Measurements from ENCODE around the gene GMCL1. TPM values are rescaled to one million over a fixed set of nuclear protein-coding genes. Genes with fewer than 3 reads are reported as not detected.

Gene GMCL1
- total and polyA plus RNA-seq, 9 donors, result 7.5 to 13.2 (median 9.9) TPM

DNA sequence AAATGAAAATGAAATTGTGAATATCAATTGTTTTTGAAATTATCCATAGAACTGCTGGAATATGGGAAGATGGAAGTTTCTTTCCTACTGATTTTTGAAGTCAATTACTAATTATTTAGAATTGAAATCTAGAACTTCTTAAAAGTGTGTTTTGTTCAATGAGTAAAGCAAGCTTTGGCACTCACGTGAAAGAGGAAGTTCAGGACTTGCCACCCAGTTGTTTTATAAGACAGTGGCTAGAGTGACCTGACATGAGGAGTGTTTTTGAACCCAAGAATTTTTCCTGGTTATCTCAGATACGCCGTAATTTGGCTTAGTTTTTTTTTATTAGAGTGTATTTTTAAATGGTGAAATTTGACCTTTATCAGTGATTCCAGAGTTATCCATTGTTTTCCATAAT, 88.9 kb downstream of the GMCL1 start:
- H3K4me3 ChIP-seq (ENCODE audit: low read length), result no peak overlapping the region
- DNase-seq, result no peak
- peaks cover 19% of the 10 kb centered on the region for H3K36me3 ChIP-seq (ENCODE audit: control insufficient read depth, insufficient read depth, low read length)
- H3K9me3 ChIP-seq (replicated peaks; ENCODE audit: control insufficient read depth, low read depth, low read length), result no peaks in the 10 kb centered on the region
- peaks cover 4% of the 10 kb centered on the region for H3K4me1 ChIP-seq (ENCODE audit: control insufficient read depth, insufficient read depth, low read length)
- no peaks in the 10 kb centered on the region for H3K27me3 ChIP-seq (ENCODE audit: control insufficient read depth, insufficient read depth, low read length)
- no peak overlapping the region for H3K27ac ChIP-seq (ENCODE audit: low read length)
- no CpG with 5 or more reads among the region's 3 CpGs for WGBS (ENCODE audit: insufficient coverage)

DNA sequence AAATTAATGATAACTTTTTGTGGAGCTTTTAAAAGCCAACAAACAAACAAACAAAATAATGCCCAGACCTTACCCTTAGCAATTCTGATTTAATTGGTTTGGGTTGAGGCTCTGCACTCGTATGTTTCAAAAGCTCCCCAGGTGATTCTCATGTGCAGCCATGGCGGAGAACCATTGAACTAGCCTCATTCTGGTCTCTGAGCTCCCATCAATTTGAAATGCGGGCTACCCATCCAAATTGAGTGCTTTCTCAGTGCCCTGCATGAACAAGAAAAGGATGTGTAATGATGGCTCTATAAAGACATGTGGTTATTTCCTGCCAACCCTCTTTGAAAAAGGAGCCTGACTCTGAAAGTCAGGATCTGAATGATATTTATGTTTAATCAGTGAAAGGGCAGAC, 93.7 kb downstream of the GMCL1 start:
- 66% methylated on average over 3 of the region's 3 CpGs for WGBS (ENCODE audit: insufficient coverage)
- Histone ChIP-seq H3K27ac (ENCODE audit: low read length) (no peak overlapping the region), H3K4me3 (ENCODE audit: low read length) (no peak overlapping the region), H3K9me3 (replicated peaks; ENCODE audit: control insufficient read depth, low read depth, low read length) (no peaks in the 10 kb centered on the region), H3K36me3 (ENCODE audit: control insufficient read depth, insufficient read depth, low read length) (peaks cover 24% of the 10 kb centered on the region), H3K4me1 (ENCODE audit: control insufficient read depth, insufficient read depth, low read length) (no peaks in the 10 kb centered on the region), H3K27me3 (ENCODE audit: control insufficient read depth, insufficient read depth, low read length) (no peaks in the 10 kb centered on the region)
- DNase-seq, result no peak

DNA sequence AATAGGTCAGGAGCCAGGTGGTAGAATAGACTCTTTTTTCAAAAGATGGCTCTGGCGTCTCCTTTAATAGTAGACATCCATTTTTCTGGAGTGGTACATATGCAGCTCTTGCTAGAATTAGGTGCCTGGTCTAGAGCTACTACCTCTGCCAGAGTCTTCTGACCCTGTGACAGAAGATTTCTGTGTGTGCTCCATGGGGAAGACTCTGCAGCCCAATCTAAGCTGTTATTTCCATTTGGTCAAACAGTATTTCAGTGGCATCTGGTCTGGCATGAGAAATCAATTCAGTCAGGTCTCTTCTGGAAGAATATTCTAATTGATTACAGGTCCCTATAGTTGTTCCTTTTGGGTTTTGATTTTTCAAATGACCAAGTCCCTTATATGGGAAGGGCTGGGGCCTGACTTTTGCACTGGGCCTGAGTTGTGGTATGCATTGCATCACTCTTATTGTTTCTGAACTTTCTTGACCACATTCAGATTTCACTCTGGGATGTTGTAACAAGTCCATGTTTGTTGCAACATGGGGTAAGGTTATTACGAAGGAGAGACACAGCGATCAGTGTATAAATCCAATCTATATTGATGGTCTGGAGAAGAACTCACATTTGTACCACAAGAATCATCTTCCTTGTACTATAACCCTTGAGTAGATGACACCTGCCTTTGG, 97.5 kb downstream of the GMCL1 start:
- Histone ChIP-seq H3K4me1 (ENCODE audit: control insufficient read depth, insufficient read depth, low read length) (no peaks in the 10 kb centered on the region), H3K4me3 (ENCODE audit: low read length) (no peak overlapping the region), H3K27ac (ENCODE audit: low read length) (no peak overlapping the region), H3K36me3 (ENCODE audit: control insufficient read depth, insufficient read depth, low read length) (peaks cover 11% of the 10 kb centered on the region), H3K27me3 (ENCODE audit: control insufficient read depth, insufficient read depth, low read length) (no peaks in the 10 kb centered on the region), H3K9me3 (replicated peaks; ENCODE audit: control insufficient read depth, low read depth, low read length) (no peaks in the 10 kb centered on the region)
- no peak for DNase-seq
- WGBS (ENCODE audit: insufficient coverage), result no CpG with 5 or more reads among the region's 3 CpGs

Other genes with a start within 250 kb of the GMCL1 start
- gene AAK1, start 185.9 kb upstream of the GMCL1 start, total RNA-seq, result 16.6 TPM
- 10 to 100 TPM in 7 of 8 donors, 1 to 10 TPM in 1; 9.3 to 20.6 (median 13.9) TPM for gene AAK1, start 185.9 kb upstream of the GMCL1 start, polyA plus RNA-seq (ENCODE audit: insufficient read depth in 1 of 8, insufficient read length in 8 of 8, low replicate concordance in 1 of 8)
- gene ANXA4, start 87.5 kb upstream of the GMCL1 start, total RNA-seq, result 20.2 TPM
- 10 to 100 TPM; 24.7 to 51.1 (median 31.0) TPM for gene ANXA4, start 87.5 kb upstream of the GMCL1 start, polyA plus RNA-seq (ENCODE audit: insufficient read depth in 1 of 8, insufficient read length in 8 of 8, low replicate concordance in 1 of 8)
- 62.6 TPM for gene SNRNP27, start 64.3 kb downstream of the GMCL1 start, total RNA-seq
- gene SNRNP27, start 64.3 kb downstream of the GMCL1 start, polyA plus RNA-seq (ENCODE audit: insufficient read depth in 1 of 8, insufficient read length in 8 of 8, low replicate concordance in 1 of 8), result 10 to 100 TPM; 63.5 to 73.9 (median 70.3) TPM
- gene MXD1, start 85.4 kb downstream of the GMCL1 start, total RNA-seq, result 2.7 TPM
- gene MXD1, start 85.4 kb downstream of the GMCL1 start, polyA plus RNA-seq (ENCODE audit: insufficient read depth in 1 of 8, insufficient read length in 8 of 8, low replicate concordance in 1 of 8), result 1 to 10 TPM; 4.1 to 7.2 (median 5.3) TPM
- gene ASPRV1, start 132.0 kb downstream of the GMCL1 start, total RNA-seq, result 2.6 TPM
- 1 to 10 TPM; 2.1 to 3.7 (median 2.8) TPM for gene ASPRV1, start 132.0 kb downstream of the GMCL1 start, polyA plus RNA-seq (ENCODE audit: insufficient read depth in 1 of 8, insufficient read length in 8 of 8, low replicate concordance in 1 of 8)